Neural progenitor cell (in vitro differentiated cells): ENCODE data around the gene TET2.

ENCODE experiments used
- CTCF ChIP-seq: fragments of 200-600 bp; sonication (generic); IDR thresholded peaks from 2 replicates; pipeline ENCODE4 v1.5.1; 2017; ENCODE audit warnings: antibody characterized with exemption, mild to moderate bottlenecking
- EZH2 ChIP-seq: fragments of 200-600 bp; sonication (generic); IDR thresholded peaks from 2 replicates; pipeline ENCODE4 v1.6.1; 2017; ENCODE audit warnings: antibody characterized with exemption, mild to moderate bottlenecking, moderate library complexity
- EZH2phosphoT487 ChIP-seq: fragments of 200-600 bp; sonication (generic); IDR thresholded peaks from 2 replicates; pipeline ENCODE4 v1.6.1; 2017; ENCODE audit warnings: antibody characterized with exemption

- TF ChIP-seq EZH2 (no peak), CTCF (no peak), EZH2phosphoT487 (no peak)
Observed at GRCh38 chr4:105291925-105292324, 145.2 kb downstream of the TET2 start.
